ENCODE data around the gene PORCN.
A peak's percentile ranks its signal among the peaks of the same experiment; 100 is the strongest.

The PORCN gene

GRCh38 chrX:48569958-48570357 lies 61.2 kb downstream of the PORCN start:
- TF ChIP-seq, protein P1, sequence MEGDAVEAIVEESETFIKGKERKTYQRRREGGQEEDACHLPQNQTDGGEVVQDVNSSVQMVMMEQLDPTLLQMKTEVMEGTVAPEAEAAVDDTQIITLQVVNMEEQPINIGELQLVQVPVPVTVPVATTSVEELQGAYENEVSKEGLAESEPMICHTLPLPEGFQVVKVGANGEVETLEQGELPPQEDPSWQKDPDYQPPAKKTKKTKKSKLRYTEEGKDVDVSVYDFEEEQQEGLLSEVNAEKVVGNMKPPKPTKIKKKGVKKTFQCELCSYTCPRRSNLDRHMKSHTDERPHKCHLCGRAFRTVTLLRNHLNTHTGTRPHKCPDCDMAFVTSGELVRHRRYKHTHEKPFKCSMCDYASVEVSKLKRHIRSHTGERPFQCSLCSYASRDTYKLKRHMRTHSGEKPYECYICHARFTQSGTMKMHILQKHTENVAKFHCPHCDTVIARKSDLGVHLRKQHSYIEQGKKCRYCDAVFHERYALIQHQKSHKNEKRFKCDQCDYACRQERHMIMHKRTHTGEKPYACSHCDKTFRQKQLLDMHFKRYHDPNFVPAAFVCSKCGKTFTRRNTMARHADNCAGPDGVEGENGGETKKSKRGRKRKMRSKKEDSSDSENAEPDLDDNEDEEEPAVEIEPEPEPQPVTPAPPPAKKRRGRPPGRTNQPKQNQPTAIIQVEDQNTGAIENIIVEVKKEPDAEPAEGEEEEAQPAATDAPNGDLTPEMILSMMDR (IDR thresholded peaks at IDR 0.05; ENCODE audit: low read depth, low read length, missing control alignments) = no peak
- DNase-seq (ENCODE audit: low read depth) = peak; percentile 55
- H3K4me3 ChIP-seq (ENCODE audit: low read depth, low read length) = no peak overlapping the region

Measured in GM12864 (cell line).